ENCODE results near the gene HLA-E.

Gene HLA-E

DNA sequence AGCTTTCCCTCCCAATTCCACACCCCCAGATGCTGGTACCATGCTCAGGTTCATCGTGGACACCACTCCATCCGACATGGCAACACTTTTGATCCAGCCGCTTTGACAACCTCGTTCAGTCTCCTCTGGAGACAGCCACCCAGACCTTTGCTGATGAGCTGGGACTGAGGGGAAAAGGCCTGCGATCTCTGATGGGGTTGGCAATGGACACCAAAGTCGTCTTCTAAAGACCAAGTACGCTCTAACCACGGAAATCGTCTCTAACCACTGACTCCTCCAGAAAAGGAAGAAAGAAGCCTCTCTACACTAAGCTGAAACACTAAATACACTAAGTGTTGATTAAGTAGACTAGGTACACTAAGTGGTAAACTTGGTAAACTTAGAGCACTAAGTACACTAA, 26.1 kb upstream of the HLA-E start:
- TF ChIP-seq, protein P1, sequence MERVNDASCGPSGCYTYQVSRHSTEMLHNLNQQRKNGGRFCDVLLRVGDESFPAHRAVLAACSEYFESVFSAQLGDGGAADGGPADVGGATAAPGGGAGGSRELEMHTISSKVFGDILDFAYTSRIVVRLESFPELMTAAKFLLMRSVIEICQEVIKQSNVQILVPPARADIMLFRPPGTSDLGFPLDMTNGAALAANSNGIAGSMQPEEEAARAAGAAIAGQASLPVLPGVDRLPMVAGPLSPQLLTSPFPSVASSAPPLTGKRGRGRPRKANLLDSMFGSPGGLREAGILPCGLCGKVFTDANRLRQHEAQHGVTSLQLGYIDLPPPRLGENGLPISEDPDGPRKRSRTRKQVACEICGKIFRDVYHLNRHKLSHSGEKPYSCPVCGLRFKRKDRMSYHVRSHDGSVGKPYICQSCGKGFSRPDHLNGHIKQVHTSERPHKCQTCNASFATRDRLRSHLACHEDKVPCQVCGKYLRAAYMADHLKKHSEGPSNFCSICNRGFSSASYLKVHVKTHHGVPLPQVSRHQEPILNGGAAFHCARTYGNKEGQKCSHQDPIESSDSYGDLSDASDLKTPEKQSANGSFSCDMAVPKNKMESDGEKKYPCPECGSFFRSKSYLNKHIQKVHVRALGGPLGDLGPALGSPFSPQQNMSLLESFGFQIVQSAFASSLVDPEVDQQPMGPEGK (CRISPR knock-in tag; IDR thresholded peaks at IDR 0.05; ENCODE audit: borderline replicate concordance): no peak
- TF ChIP-seq CSDC2 (CRISPR knock-in tag; IDR thresholded peaks at IDR 0.05) (no peak), GLIS3 (CRISPR knock-in tag; IDR thresholded peaks at IDR 0.05) (no peak), ZFP30 (CRISPR knock-in tag; IDR thresholded peaks at IDR 0.05) (no peak), ISL1 (CRISPR knock-in tag; IDR thresholded peaks at IDR 0.05) (no peak), ARNTL (CRISPR knock-in tag; IDR thresholded peaks at IDR 0.05; ENCODE audit: borderline replicate concordance, low read depth) (no peak), SNAI2 (CRISPR knock-in tag; IDR thresholded peaks at IDR 0.05) (no peak), TCF4 (CRISPR knock-in tag; IDR thresholded peaks at IDR 0.05; ENCODE audit: borderline replicate concordance) (no peak), OSR1 (CRISPR knock-in tag; IDR thresholded peaks at IDR 0.05) (no peak), RARB (CRISPR knock-in tag; IDR thresholded peaks at IDR 0.05) (no peak), BACH2 (CRISPR knock-in tag; IDR thresholded peaks at IDR 0.05; ENCODE audit: borderline replicate concordance) (no peak), ZFP3 (CRISPR knock-in tag; IDR thresholded peaks at IDR 0.05) (no peak), TOX (CRISPR knock-in tag; IDR thresholded peaks at IDR 0.05; ENCODE audit: borderline replicate concordance) (no peak)
- TF ChIP-seq, protein P2, sequence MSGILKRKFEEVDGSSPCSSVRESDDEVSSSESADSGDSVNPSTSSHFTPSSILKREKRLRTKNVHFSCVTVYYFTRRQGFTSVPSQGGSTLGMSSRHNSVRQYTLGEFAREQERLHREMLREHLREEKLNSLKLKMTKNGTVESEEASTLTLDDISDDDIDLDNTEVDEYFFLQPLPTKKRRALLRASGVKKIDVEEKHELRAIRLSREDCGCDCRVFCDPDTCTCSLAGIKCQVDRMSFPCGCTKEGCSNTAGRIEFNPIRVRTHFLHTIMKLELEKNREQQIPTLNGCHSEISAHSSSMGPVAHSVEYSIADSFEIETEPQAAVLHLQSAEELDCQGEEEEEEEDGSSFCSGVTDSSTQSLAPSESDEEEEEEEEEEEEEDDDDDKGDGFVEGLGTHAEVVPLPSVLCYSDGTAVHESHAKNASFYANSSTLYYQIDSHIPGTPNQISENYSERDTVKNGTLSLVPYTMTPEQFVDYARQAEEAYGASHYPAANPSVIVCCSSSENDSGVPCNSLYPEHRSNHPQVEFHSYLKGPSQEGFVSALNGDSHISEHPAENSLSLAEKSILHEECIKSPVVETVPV (CRISPR knock-in tag; IDR thresholded peaks at IDR 0.05): no peak
- TF ChIP-seq, protein P3, sequence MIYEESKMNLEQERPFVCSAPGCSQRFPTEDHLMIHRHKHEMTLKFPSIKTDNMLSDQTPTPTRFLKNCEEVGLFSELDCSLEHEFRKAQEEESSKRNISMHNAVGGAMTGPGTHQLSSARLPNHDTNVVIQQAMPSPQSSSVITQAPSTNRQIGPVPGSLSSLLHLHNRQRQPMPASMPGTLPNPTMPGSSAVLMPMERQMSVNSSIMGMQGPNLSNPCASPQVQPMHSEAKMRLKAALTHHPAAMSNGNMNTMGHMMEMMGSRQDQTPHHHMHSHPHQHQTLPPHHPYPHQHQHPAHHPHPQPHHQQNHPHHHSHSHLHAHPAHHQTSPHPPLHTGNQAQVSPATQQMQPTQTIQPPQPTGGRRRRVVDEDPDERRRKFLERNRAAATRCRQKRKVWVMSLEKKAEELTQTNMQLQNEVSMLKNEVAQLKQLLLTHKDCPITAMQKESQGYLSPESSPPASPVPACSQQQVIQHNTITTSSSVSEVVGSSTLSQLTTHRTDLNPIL (CRISPR knock-in tag; IDR thresholded peaks at IDR 0.05; ENCODE audit: low read depth): no peak
- TF ChIP-seq, protein P4, sequence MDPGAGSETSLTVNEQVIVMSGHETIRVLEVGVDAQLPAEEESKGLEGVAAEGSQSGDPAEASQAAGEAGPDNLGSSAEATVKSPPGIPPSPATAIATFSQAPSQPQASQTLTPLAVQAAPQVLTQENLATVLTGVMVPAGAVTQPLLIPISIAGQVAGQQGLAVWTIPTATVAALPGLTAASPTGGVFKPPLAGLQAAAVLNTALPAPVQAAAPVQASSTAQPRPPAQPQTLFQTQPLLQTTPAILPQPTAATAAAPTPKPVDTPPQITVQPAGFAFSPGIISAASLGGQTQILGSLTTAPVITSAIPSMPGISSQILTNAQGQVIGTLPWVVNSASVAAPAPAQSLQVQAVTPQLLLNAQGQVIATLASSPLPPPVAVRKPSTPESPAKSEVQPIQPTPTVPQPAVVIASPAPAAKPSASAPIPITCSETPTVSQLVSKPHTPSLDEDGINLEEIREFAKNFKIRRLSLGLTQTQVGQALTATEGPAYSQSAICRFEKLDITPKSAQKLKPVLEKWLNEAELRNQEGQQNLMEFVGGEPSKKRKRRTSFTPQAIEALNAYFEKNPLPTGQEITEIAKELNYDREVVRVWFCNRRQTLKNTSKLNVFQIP (CRISPR knock-in tag; IDR thresholded peaks at IDR 0.05; ENCODE audit: borderline replicate concordance, low read depth): no peak
- no peak for ATAC-seq

DNA sequence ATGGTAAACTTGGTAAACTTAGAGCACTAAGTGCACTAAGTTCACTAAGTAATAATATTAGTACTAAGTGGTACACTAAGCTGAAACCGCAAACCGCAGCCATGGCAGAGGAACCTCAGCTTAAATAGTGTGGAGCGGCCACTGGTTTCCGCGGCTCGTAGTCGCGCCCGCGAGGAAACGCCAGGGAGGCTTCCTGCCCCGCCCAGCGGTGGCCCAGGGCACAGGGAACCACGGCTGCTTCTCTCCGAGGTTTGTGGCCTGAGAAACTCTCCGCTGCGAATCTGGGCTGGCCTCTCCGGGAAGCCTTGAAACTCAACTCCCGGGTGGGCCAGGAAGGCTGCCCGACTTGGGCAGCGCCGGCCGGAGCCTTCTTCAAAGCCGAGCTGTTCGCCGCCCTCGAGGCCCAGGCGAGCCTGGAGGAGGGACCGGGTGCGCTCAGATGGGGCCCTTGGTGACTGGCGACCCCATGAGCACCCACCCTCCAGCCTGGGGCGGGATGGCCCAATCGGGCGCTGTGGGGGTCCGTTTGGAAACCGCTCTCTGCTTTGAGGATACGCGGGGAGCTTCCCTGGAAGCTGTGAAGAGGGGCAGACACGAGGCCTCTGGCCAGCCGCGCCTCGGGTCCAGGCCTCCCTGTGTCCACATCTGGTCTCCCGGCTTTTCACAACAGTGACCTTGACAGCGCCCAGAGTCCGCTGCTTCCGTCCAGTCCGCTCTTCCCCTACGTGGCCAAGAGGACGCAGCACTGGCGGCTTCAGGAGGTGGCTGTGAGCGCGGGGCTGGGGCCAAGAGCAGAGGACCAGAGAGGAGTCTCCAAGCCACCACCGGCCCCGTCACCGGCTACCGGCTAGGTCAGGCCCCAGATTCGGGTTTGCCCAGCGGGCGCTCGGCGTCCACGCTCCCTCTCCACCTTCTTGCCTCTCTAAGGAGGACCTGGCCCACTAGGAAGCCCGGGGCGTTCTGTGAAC, 25.4 kb upstream of the HLA-E start:
- TF ChIP-seq TOX (CRISPR knock-in tag; IDR thresholded peaks at IDR 0.05; ENCODE audit: borderline replicate concordance): no peak
- TF ChIP-seq, protein P1 (CRISPR knock-in tag; IDR thresholded peaks at IDR 0.05; ENCODE audit: borderline replicate concordance): no peak
- no peak for TF ChIP-seq ZC3H10 (CRISPR knock-in tag; IDR thresholded peaks at IDR 0.05)
- no peak for TF ChIP-seq ISL1 (CRISPR knock-in tag; IDR thresholded peaks at IDR 0.05)
- no peak for TF ChIP-seq ZFP30 (CRISPR knock-in tag; IDR thresholded peaks at IDR 0.05)
- TF ChIP-seq, protein P4 (CRISPR knock-in tag; IDR thresholded peaks at IDR 0.05; ENCODE audit: borderline replicate concordance, low read depth): no peak
- TF ChIP-seq TCF4 (CRISPR knock-in tag; IDR thresholded peaks at IDR 0.05; ENCODE audit: borderline replicate concordance): no peak
- TF ChIP-seq ZNF8 (CRISPR knock-in tag; IDR thresholded peaks at IDR 0.05): no peak
- no peak for TF ChIP-seq ARNTL (CRISPR knock-in tag; IDR thresholded peaks at IDR 0.05; ENCODE audit: borderline replicate concordance, low read depth)
- no peak for TF ChIP-seq GLIS3 (CRISPR knock-in tag; IDR thresholded peaks at IDR 0.05)
- no peak for TF ChIP-seq OSR1 (CRISPR knock-in tag; IDR thresholded peaks at IDR 0.05)
- TF ChIP-seq, protein P3 (CRISPR knock-in tag; IDR thresholded peaks at IDR 0.05; ENCODE audit: low read depth): no peak
- no peak for TF ChIP-seq ZFP3 (CRISPR knock-in tag; IDR thresholded peaks at IDR 0.05)
- no peak for TF ChIP-seq CSDC2 (CRISPR knock-in tag; IDR thresholded peaks at IDR 0.05)
- ATAC-seq: peak; percentile 12; the same call in 2 of the 3 replicates

Data from SK-N-SH treated with all-trans-retinoic acid at 6 μM for 48 hours (cell line).